ENCODE results near the gene KCTD16.

- no peak for TF ChIP-seq CTCF (conservative IDR thresholded peaks at IDR 0.05; ENCODE audit: low read depth in 2 of 2)
- no peak for TF ChIP-seq ZNF331 (CRISPR knock-in tag; IDR thresholded peaks at IDR 0.05; ENCODE audit: low read depth)
- no peak for TF ChIP-seq CREB1 (CRISPR knock-in tag; IDR thresholded peaks at IDR 0.05; ENCODE audit: low read depth)
- no peak for TF ChIP-seq EZH2 (IDR thresholded peaks at IDR 0.05; ENCODE audit: low read depth, unreplicated experiment)
- no peak for TF ChIP-seq EZH2phosphoT487 (IDR thresholded peaks at IDR 0.05; ENCODE audit: unreplicated experiment)
- TF ChIP-seq POLR2AphosphoS5 (IDR thresholded peaks at IDR 0.05; ENCODE audit: low read depth): no peak
- no peak for TF ChIP-seq REST (IDR thresholded peaks at IDR 0.05; ENCODE audit: unreplicated experiment)
- no peak for TF ChIP-seq NANOG (IDR thresholded peaks at IDR 0.05; ENCODE audit: borderline replicate concordance)
- no peak for TF ChIP-seq JUNB (IDR thresholded peaks at IDR 0.05; ENCODE audit: unreplicated experiment)
- TF ChIP-seq STAT1 (IDR thresholded peaks at IDR 0.05; ENCODE audit: unreplicated experiment): no peak
- TF ChIP-seq ZNF462 (CRISPR knock-in tag; IDR thresholded peaks at IDR 0.05): no peak
These were observed 280.7 kb downstream of the KCTD16 start for GRCh38 chr5:144451187-144451973.
